B cell (primary cell): ENCODE data around the gene WT1.

Experiments
- EZH2 ChIP-seq: IDR thresholded peaks from 2 replicates; pipeline ENCODE4 v1.6.1; 2012; ENCODE audit warnings: borderline replicate concordance, low read depth, mild to moderate bottlenecking, moderate library complexity, low read length; ENCODE audit not compliant: insufficient read depth, poor library complexity, severe bottlenecking
- TF ChIP-seq, protein P1 (sequence below): fragments of 200-600 bp; IDR thresholded peaks from one replicate; pipeline ENCODE4 v1.8.0; 2022; ENCODE audit warnings: antibody characterized with exemption, mild to moderate bottlenecking

DNA sequence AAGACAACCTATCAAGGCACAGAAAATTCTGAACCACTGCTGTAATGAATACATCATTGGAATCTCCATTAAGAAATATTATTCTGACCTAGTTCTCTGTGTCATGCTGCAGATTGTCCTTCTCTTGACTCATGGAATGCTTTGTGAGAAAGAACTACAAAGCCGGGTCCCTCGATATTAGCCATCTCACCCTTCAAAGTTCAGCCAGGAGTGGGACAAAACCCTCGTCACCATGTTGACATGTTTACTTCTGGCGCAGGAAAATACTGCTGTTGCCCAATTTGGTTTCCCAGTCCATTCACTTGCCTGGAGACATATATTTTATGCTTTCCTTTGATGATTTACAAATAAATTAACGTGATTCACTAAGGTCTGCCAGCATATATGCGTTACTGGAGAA lies 10.9 kb upstream of the WT1 start:
- TF ChIP-seq, protein P1, sequence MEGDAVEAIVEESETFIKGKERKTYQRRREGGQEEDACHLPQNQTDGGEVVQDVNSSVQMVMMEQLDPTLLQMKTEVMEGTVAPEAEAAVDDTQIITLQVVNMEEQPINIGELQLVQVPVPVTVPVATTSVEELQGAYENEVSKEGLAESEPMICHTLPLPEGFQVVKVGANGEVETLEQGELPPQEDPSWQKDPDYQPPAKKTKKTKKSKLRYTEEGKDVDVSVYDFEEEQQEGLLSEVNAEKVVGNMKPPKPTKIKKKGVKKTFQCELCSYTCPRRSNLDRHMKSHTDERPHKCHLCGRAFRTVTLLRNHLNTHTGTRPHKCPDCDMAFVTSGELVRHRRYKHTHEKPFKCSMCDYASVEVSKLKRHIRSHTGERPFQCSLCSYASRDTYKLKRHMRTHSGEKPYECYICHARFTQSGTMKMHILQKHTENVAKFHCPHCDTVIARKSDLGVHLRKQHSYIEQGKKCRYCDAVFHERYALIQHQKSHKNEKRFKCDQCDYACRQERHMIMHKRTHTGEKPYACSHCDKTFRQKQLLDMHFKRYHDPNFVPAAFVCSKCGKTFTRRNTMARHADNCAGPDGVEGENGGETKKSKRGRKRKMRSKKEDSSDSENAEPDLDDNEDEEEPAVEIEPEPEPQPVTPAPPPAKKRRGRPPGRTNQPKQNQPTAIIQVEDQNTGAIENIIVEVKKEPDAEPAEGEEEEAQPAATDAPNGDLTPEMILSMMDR: no peak
- TF ChIP-seq EZH2: no peak
